ENCODE measurements around the gene DIPK1B.

GRCh38 chr9:136759001-136759400, 46.6 kb downstream of the DIPK1B start:
- no peak for TF ChIP-seq CTCF (IDR thresholded peaks at IDR 0.05)
- no peak for TF ChIP-seq POLR2A (IDR thresholded peaks at IDR 0.05)
